K562 treated with DMSO at 1 percent for 12 hours (cell line): ENCODE data around the gene RPL36A. TPM values are rescaled to one million over a fixed set of nuclear protein-coding genes. Genes with fewer than 3 reads are reported as not detected.

Experiments used
- total RNA-seq: library from RNA; unstranded; fragments of 300-600 nt; gene quantifications from 2 replicates; pipeline ENCODE4 v1.2.3, GENCODE V29; 2022; ENCODE audit not compliant: insufficient read depth

RPL36A gene
- total RNA-seq: 5,042 and 6,424 TPM in 2 replicates

GRCh38 chrX:101390664-101391525 is at the start of gene RPL36A:
RPL36A (plus strand) TSS chrX:101391011; CDS start chrX:101391044, 33 bp downstream.

GRCh38 chrX:101348452-101349192 is 42.2 kb upstream of the RPL36A start, which contains the start of gene TIMM8A:
TIMM8A (minus strand) TSS chrX:101348742; CDS start chrX:101348664, 78 bp downstream.

GRCh38 chrX:101385795-101386541 is 4.8 kb upstream of the RPL36A start, which contains the start of gene BTK:
BTK (minus strand) TSS chrX:101386191; CDS start chrX:101375284, 10,907 bp downstream.

GRCh38 chrX:101407748-101408531 is 17.1 kb downstream of the RPL36A start, which contains the start of the genes GLA and HNRNPH2:
GLA (minus strand) TSS chrX:101407925; CDS start chrX:101407903, 22 bp downstream.
HNRNPH2 (plus strand) TSS chrX:101408222; CDS start chrX:101411989, 3,767 bp downstream.

Other genes starting within 250 kb of the RPL36A start
- 0.22 and 0.37 TPM in 2 replicates for gene DRP2, start 171.2 kb upstream of the RPL36A start, total RNA-seq
- not detected in 2 replicates for gene TAF7L, start 99.7 kb upstream of the RPL36A start, total RNA-seq
- 5.6 and 12.6 TPM in 2 replicates for gene TIMM8A, start 42.3 kb upstream of the RPL36A start, total RNA-seq
- gene BTK, start 4.8 kb upstream of the RPL36A start, total RNA-seq: 15.5 and 37.0 TPM in 2 replicates
- 41.7 and 71.2 TPM in 2 replicates for gene GLA, start 16.9 kb downstream of the RPL36A start, total RNA-seq
- gene HNRNPH2, start 17.2 kb downstream of the RPL36A start, total RNA-seq: 22.5 and 40.1 TPM in 2 replicates
- gene ARMCX4, start 94.4 kb downstream of the RPL36A start, total RNA-seq: not detected in 2 replicates
- 0.39 and 0.89 TPM in 2 replicates for gene ARMCX1, start 159.5 kb downstream of the RPL36A start, total RNA-seq
- 23.7 and 30.2 TPM in 2 replicates for gene ARMCX6, start 227.0 kb downstream of the RPL36A start, total RNA-seq
- gene ARMCX3, start 232.1 kb downstream of the RPL36A start, total RNA-seq: 11.7 and 38.8 TPM in 2 replicates